ENCODE data around the gene MAP7D2.

GRCh38 chrX:19981947-19982346 lies 134.8 kb downstream of the MAP7D2 start:
- no peak for TF ChIP-seq EZH2 (IDR thresholded peaks at IDR 0.05; ENCODE audit: borderline replicate concordance, low read length)
- TF ChIP-seq CTCF (conservative IDR thresholded peaks at IDR 0.05 in 1 of 2, IDR thresholded peaks at IDR 0.05 in 1 of 2; ENCODE audit: extremely low read depth in 1 of 2, insufficient read depth in 1 of 2, low read depth in 1 of 2, low read length in 2 of 2), result no peak

Data from mammary epithelial cell (primary cell).